H1 (cell line): ENCODE results near the gene PRDX2. TPM values are rescaled to one million over a fixed set of nuclear protein-coding genes. Genes with fewer than 3 reads are reported as not detected.

Experiments used
- BCL11A ChIP-seq, 2 experiments: IDR thresholded peaks; one replicate each; pipeline ENCODE4 v1.6.1; 2011; ENCODE audit warnings: low read depth in 2 of 2, low read length in 2 of 2, mild to moderate bottlenecking in 2 of 2
- POU5F1 ChIP-seq: IDR thresholded peaks from 2 replicates; pipeline ENCODE4 v1.6.1; 2011; ENCODE audit warnings: low read depth, mild to moderate bottlenecking, low read length, moderate library complexity
- RNF2 ChIP-seq: fragments of 200-900, 300-1000 bp; sonication (generic); IDR thresholded peaks from 2 replicates; pipeline ENCODE4 v1.7.1; 2016; ENCODE audit warnings: borderline replicate concordance, low read depth, mild to moderate bottlenecking, antibody characterized with exemption, low read length; ENCODE audit not compliant: poor library complexity, severe bottlenecking; ENCODE audit errors: missing control alignments
- polyA plus RNA-seq, 7 experiments: library from polyadenylated mRNA; depleted of rRNA in 3 of 7; stranded (reverse) in 5 of 7; unstranded in 2 of 7; fragments of >200 nt in 5 of 7; fragments of 200-250 nt in 2 of 7; gene quantifications; 1 replicate in 5 of 7; 2 replicates in 1 of 7; 4 replicates in 1 of 7; pipeline versions ENCODE4 v1.2.1 to v1.2.3, GENCODE V29; 2011 to 2013; ENCODE audit warnings: missing spikeins in 2 of 7, mixed read lengths in 2 of 7
- total RNA-seq: library from RNA; stranded (reverse); fragmentation: NEBNext Ultra II Directional; extraction: Animal tissue kit (Norgen Biotek cat#: 25700); gene quantifications from 2 replicates; pipeline ENCODE4 v1.2.1, GENCODE V29; 2021

PRDX2 gene
- total and polyA plus RNA-seq, 2 of the 8 experiments (the other 6 are each of a cell fraction or from before 2014, with no cell fraction given), result 380 to 748 TPM

DNA sequence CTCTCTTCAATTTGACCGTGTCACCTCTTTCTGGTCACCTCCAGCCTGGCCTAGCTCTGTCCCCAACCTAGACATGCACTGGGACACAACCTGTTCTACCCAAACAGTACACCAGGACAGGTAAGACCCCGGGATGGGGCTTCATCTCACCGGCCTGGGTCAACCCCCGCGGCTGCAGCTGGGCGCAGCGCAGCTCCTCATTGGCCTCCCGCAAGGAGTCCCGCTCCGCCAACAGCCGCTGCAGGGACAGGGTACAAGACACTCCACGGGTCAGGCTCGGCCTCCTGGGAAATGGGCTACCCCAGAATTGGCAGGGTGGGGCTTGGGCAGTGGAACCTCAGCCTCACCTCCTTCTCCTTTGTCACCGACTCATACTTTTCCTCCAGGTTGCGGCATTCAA lies 33.9 kb downstream of the PRDX2 start (continued):
- no peak for TF ChIP-seq POU5F1
- no peak for TF ChIP-seq RNF2
- TF ChIP-seq BCL11A (IDR thresholded peaks at IDR 0.05; ENCODE audit: low read depth in 2 of 2, low read length in 2 of 2), result no peak
- TF ChIP-seq, all 59 proteins: peak for 0
